ENCODE data around the gene TMEM185A.
"Not testable (repeated sequence)": the region's sequence is repeated elsewhere in the genome, so short reads cannot be mapped to it uniquely, and the experiment has no call there.

DNA sequence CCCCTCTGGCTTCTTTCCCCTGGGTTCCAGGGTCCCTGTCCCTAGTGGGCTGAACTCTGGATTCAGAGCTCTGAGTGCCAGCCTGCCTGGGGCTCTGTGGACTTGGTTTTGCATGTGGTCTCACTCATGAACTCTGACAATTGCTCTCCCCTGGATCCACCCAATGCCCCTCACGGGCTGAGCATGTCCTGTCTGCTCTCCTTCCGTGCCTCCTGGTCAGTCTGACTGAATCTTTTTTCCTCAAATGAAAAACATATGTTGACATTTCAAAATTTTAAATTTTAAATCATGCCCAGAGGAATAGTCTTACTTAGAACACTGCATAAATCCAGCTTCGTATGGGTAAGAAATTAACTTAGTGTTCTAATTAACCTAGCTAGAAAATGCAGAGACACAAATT, 43.5 kb upstream of the TMEM185A start:
- TF ChIP-seq EP300 (IDR thresholded peaks at IDR 0.05; ENCODE audit: low read depth), result not testable (repeated sequence)
- TF ChIP-seq, protein P1, sequence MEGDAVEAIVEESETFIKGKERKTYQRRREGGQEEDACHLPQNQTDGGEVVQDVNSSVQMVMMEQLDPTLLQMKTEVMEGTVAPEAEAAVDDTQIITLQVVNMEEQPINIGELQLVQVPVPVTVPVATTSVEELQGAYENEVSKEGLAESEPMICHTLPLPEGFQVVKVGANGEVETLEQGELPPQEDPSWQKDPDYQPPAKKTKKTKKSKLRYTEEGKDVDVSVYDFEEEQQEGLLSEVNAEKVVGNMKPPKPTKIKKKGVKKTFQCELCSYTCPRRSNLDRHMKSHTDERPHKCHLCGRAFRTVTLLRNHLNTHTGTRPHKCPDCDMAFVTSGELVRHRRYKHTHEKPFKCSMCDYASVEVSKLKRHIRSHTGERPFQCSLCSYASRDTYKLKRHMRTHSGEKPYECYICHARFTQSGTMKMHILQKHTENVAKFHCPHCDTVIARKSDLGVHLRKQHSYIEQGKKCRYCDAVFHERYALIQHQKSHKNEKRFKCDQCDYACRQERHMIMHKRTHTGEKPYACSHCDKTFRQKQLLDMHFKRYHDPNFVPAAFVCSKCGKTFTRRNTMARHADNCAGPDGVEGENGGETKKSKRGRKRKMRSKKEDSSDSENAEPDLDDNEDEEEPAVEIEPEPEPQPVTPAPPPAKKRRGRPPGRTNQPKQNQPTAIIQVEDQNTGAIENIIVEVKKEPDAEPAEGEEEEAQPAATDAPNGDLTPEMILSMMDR (IDR thresholded peaks at IDR 0.05), result not testable (repeated sequence)
